GM12878 (cell line): ENCODE data around the gene TCF7. TPM values are rescaled to one million over a fixed set of nuclear protein-coding genes. Genes with fewer than 3 reads are reported as not detected.

Experiments used
- ATAC-seq: fragments of 200-7000 bp; cut with Tn5 transposase; 3 replicates; pipeline ENCODE4 v1.9.1; 2020; ENCODE audit warnings: mild to moderate bottlenecking, moderate library complexity
- BruUV-seq: library from RNA; stranded (reverse); fragments of 400-500 nt; replicated peaks from 2 replicates; lab custom pipeline; 2021; lab: Mats Ljungman, UMichigan
- CTCF ChIA-PET: fragments of 300-600 bp; sonication (Branson Sonifier 250); formaldehyde crosslinking; extraction: SDS; loops from one replicate; lab custom pipeline; 2021; ENCODE audit warnings: inconsistent platforms; lab: Yijun Ruan, JAX
- POLR2A ChIA-PET: fragments of 350-600 bp; formaldehyde crosslinking; extraction: SDS; loops from one replicate; lab custom pipeline; 2021; ENCODE audit warnings: inconsistent platforms; lab: Charles Lee
- RAD21 ChIA-PET: fragments of 300-600 bp; sonication (Branson Sonifier 250); formaldehyde crosslinking; loops from one replicate; lab custom pipeline; 2023; ENCODE audit warnings: antibody characterized with exemption; ENCODE audit not compliant: unreplicated experiment; lab: Charles Lee
- SMC1A ChIA-PET: fragments of 300-600 bp; sonication (Branson Sonifier 250); formaldehyde crosslinking; loops from one replicate; lab custom pipeline; 2023; ENCODE audit not compliant: unreplicated experiment, uncharacterized antibody; lab: Charles Lee
- DNase-seq: peaks from one replicate; pipeline ENCODE4 v3.0.0-alpha.2; 2011; ENCODE audit warnings: low read depth, low spot score
- FAIRE-seq: peaks from 3 replicates; lab custom pipeline; 2011; peaks lifted over from hg19 to GRCh38; lab: Jason Lieb, UNC
- H2AFZ ChIP-seq: 2 replicates; pipeline ENCODE4 v1.6.0; 2011; ENCODE audit warnings: low read depth, low read length, control low read depth; ENCODE audit not compliant: control insufficient read depth
- H3K27ac ChIP-seq: 2 replicates; pipeline ENCODE4 v1.5.1; 2011; ENCODE audit warnings: control low read depth; ENCODE audit not compliant: control insufficient read depth, insufficient read depth
- H3K27me3 ChIP-seq, 2 experiments: replicated peaks in 1 of 2; 2 replicates each; pipeline versions ENCODE4 v1.6.0 to v1.6.1; 2011; ENCODE audit warnings: low read length in 1 of 2; ENCODE audit not compliant: control insufficient read depth in 2 of 2, insufficient read depth in 2 of 2
- H3K36me3 ChIP-seq, 2 experiments: 2 replicates each; pipeline ENCODE4 v1.5.1; 2011; ENCODE audit warnings: low read length in 1 of 2; ENCODE audit not compliant: control insufficient read depth in 2 of 2, insufficient read depth in 2 of 2
- H3K4me1 ChIP-seq: 2 replicates; pipeline ENCODE4 v1.6.1; 2011; ENCODE audit warnings: mild to moderate bottlenecking, low read length, moderate library complexity, mixed read lengths; ENCODE audit not compliant: control insufficient read depth, insufficient read depth
- H3K4me2 ChIP-seq: 2 replicates; pipeline ENCODE4 v1.6.0; 2011; ENCODE audit warnings: control low read depth; ENCODE audit not compliant: control insufficient read depth, insufficient read depth
- H3K4me3 ChIP-seq: fragments of 200-600 bp; sonication (generic); 2 replicates; pipeline ENCODE4 v1.5.1; 2016
- H3K79me2 ChIP-seq: 2 replicates; pipeline ENCODE4 v1.6.0; 2011; ENCODE audit warnings: low read length; ENCODE audit not compliant: control insufficient read depth, insufficient read depth
- H3K9ac ChIP-seq: 2 replicates; pipeline ENCODE4 v1.8.0; 2011; ENCODE audit warnings: low read length, control low read depth, mixed read lengths; ENCODE audit not compliant: control insufficient read depth, insufficient read depth
- H3K9me3 ChIP-seq: replicated peaks from 3 replicates; pipeline ENCODE4 v1.5.1; 2011; ENCODE audit warnings: mild to moderate bottlenecking, low read length; ENCODE audit not compliant: control insufficient read depth, insufficient read depth
- H4K20me1 ChIP-seq: 2 replicates; pipeline ENCODE4 v1.6.0; 2011; ENCODE audit not compliant: control insufficient read depth, insufficient read depth
- BACH1 ChIP-seq: fragments of 450-650 bp; IDR thresholded peaks from 2 replicates; pipeline ENCODE4 v1.6.1; 2017; ENCODE audit warnings: mild to moderate bottlenecking, borderline replicate concordance
- BCL3 ChIP-seq: IDR thresholded peaks from 2 replicates; pipeline ENCODE4 v1.6.1; 2011; ENCODE audit warnings: borderline replicate concordance, low read depth, mild to moderate bottlenecking, moderate library complexity, low read length; ENCODE audit not compliant: insufficient read depth, poor library complexity, severe bottlenecking
- BHLHE40 ChIP-seq, 2 experiments: fragments of 450-650 bp in 1 of 2; IDR thresholded peaks; 2 replicates each; pipeline ENCODE4 v1.6.1; 2011 to 2017; ENCODE audit warnings: low read depth in 2 of 2, borderline replicate concordance in 1 of 2, improper control_type of control experiment in 1 of 2, low read length in 1 of 2, mild to moderate bottlenecking in 1 of 2
- DPF2 ChIP-seq: fragments of 450-650 bp; IDR thresholded peaks from 2 replicates; pipeline ENCODE4 v1.6.1; 2017; ENCODE audit warnings: mild to moderate bottlenecking
- EED ChIP-seq: sonication (generic); IDR thresholded peaks from 2 replicates; pipeline ENCODE4 v1.6.1; 2016; ENCODE audit warnings: antibody characterized with exemption, low read depth
- EP300 ChIP-seq, 2 experiments: fragments of 150-350 bp in 1 of 2; IDR thresholded peaks; 2 replicates each; pipeline ENCODE4 v1.6.1; 2011 to 2012; ENCODE audit warnings: low read depth in 2 of 2, low read length in 2 of 2, borderline replicate concordance in 1 of 2, improper control_type of control experiment in 1 of 2, inconsistent platforms in 1 of 2; ENCODE audit not compliant: control insufficient read depth in 1 of 2
- ESRRA ChIP-seq: IDR thresholded peaks from 2 replicates; pipeline ENCODE4 v1.6.1; 2012; ENCODE audit warnings: mild to moderate bottlenecking, low read length, improper control_type of control experiment
- IKZF1 ChIP-seq: fragments of 450-650 bp; conservative IDR thresholded peaks from 2 replicates; pipeline ENCODE4 v1.6.1; 2017; ENCODE audit warnings: antibody characterized with exemption, mild to moderate bottlenecking
- JUNB ChIP-seq: IDR thresholded peaks from 2 replicates; pipeline ENCODE4 v1.6.1; 2016; ENCODE audit warnings: antibody characterized with exemption, mild to moderate bottlenecking
- MEF2A ChIP-seq: IDR thresholded peaks from 2 replicates; pipeline ENCODE4 v1.6.1; 2011; ENCODE audit warnings: low read depth, mild to moderate bottlenecking, low read length, moderate library complexity; ENCODE audit not compliant: insufficient read depth
- MLLT1 ChIP-seq: fragments of 450-650 bp; IDR thresholded peaks from 2 replicates; pipeline ENCODE4 v1.6.1; 2016; ENCODE audit warnings: mild to moderate bottlenecking
- NFYB ChIP-seq: IDR thresholded peaks from 2 replicates; pipeline ENCODE4 v1.6.1; 2011; ENCODE audit warnings: low read depth, mild to moderate bottlenecking, low read length, improper control_type of control experiment, moderate library complexity; ENCODE audit not compliant: insufficient read depth
- NR2C1 ChIP-seq: fragments of 450-650 bp; IDR thresholded peaks from 2 replicates; pipeline ENCODE4 v1.6.1; 2017; ENCODE audit warnings: antibody characterized with exemption, mild to moderate bottlenecking, moderate library complexity
- POLR2A ChIP-seq: IDR thresholded peaks from 2 replicates; pipeline ENCODE4 v1.6.1; 2011; ENCODE audit warnings: low read depth, mild to moderate bottlenecking, low read length
- RCOR1 ChIP-seq: conservative IDR thresholded peaks from 2 replicates; pipeline ENCODE4 v1.6.1; 2012; ENCODE audit warnings: low read depth, low read length, improper control_type of control experiment
- RFX5 ChIP-seq: IDR thresholded peaks from 2 replicates; pipeline ENCODE4 v1.6.1; 2011; ENCODE audit warnings: low read depth, low read length, improper control_type of control experiment
- SMARCA5 ChIP-seq: fragments of 450-650 bp; IDR thresholded peaks from 2 replicates; pipeline ENCODE4 v1.6.1; 2017; ENCODE audit warnings: mild to moderate bottlenecking
- YY1 ChIP-seq: IDR thresholded peaks from 2 replicates; pipeline ENCODE4 v1.6.1; 2011; ENCODE audit warnings: low read depth, mild to moderate bottlenecking, low read length
- WGBS: methylation state at CpG from one replicate; pipeline ENCODE4 v1.1.6; 2016; ENCODE audit warnings: low lambda C conversion rate; ENCODE audit not compliant: insufficient replicate concordance, insufficient coverage; ENCODE audit errors: missing lambda C conversion rate; 5-methylcytosine and 5-hydroxymethylcytosine counted together
- in situ Hi-C: fragments of 300-500 bp; cut with MboI; formaldehyde crosslinking; loops from 9 replicates; pipeline ENCODE4 v1.14.3; 2018; ENCODE audit warnings: mixed read lengths
- intact Hi-C: fragments of 100-400 bp; cut with micrococcal nuclease; formaldehyde crosslinking; loops from one replicate; pipeline ENCODE4 v1.14.2; 2022; ENCODE audit not compliant: unreplicated experiment
- polyA plus RNA-seq, 11 experiments: library from polyadenylated mRNA; depleted of rRNA in 4 of 11; unstranded in 6 of 11; stranded (reverse) in 5 of 11; fragments of >200 nt; fragmentation: Nextera tagmentation in 4 of 11; fragmentation: Illumina TruSeq in 1 of 11; extraction: Ambion mirVana in 4 of 11; extraction: Trizol in 1 of 11; gene quantifications; 1 replicate in 1 of 11; 2 replicates in 10 of 11; pipeline versions ENCODE4 v1.2.1 to v1.2.3, GENCODE V29; 2011 to 2016; ENCODE audit warnings: inconsistent platforms in 2 of 11, missing spikeins in 2 of 11, low read depth in 1 of 11
- total RNA-seq, 4 experiments: library from RNA; depleted of rRNA in 3 of 4; stranded (reverse); fragments of >200 nt in 3 of 4; fragmentation: Illumina TruSeq in 1 of 4; extraction: Trizol in 1 of 4; gene quantifications; 2 replicates each; pipeline versions ENCODE4 v1.2.1 to v1.2.3, GENCODE V29; 2013 to 2021
- TF ChIP-seq, protein P1 (sequence below): fragments of 450-650 bp; IDR thresholded peaks from 2 replicates; pipeline ENCODE4 v1.6.1; 2017; ENCODE audit warnings: low read depth, mild to moderate bottlenecking, moderate library complexity

The TCF7 gene
- total and polyA plus RNA-seq, 10 of the 15 experiments (the other 5 are each of a cell fraction or from before 2014, with no cell fraction given), result 10.0 to 60.2 (median 23.6) TPM

DNA sequence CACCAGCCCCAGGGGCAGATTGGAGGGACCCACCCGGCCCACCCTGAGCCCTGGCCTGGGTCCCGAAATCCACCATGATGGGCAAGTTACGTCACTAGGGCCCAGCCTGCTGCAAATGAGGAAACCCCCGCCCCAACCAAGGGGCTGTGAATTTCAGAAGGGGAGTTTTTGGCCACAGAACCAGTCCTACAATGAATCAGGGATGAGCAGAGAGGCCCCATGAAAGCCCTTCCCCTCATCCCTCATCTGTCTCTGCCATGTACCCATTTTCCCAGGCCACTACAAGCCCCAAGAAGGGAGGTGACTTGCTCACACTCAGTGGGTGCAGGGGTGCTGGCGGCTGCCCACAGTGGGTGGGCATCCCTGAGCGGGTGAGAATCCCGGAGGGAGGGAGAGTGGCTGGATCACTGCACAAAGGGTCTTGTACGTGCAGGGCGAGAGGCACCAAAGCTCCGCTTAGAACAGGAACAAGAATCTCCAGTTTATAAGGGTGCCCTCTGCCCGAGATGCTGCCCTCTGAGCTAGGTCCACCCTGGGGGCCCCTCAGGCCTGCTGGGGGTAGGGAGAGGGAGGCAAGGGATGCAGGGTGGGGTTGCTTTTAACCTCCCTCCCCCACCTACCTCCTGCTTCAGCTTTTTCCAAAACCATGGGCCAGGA lies 10.4 kb upstream of the TCF7 start:
- POLR2A ChIA-PET, result interaction anchor here (0.8 to 1.3 kb wide), 4 partner anchors 34 to 73 kb away, joined by 3 to 6 read pairs (median 4); partner anchors contain the start of gene SKP1
- intact Hi-C loops, result loop anchor here (1.0 kb wide), 1 partner anchor 10 kb away; the partner anchor contains the start of gene TCF7
- Histone ChIP-seq H3K9ac (peak overlapping the region; percentile 27), H2AFZ (no peak overlapping the region), H3K4me2 (peak overlapping the region; percentile 43), H4K20me1 (peaks cover 2% of the 10 kb centered on the region; the same call in 1 of the 2 replicates), H3K9me3 (no peaks in the 10 kb centered on the region), H3K27me3 (no peaks in the 10 kb centered on the region), H3K4me3 (peak overlapping the region; percentile 38), H3K27ac (peak overlapping the region; percentile 77), H3K4me1 (peaks cover 62% of the 10 kb centered on the region), H3K36me3 (no peaks in the 10 kb centered on the region), H3K79me2 (0 out of 2 replicates have a peak, but pooled peaks cover 3% of the 10 kb centered on the region)
- CTCF ChIA-PET, result interaction anchor here (0.7 to 6.6 kb wide), 4 partner anchors 8 to 134 kb away, joined by 3 to 112 read pairs (median 54); partner anchors contain the start of gene TCF7
- FAIRE-seq, result peak; percentile 65
- 21% methylated on average over 10 of the region's 11 CpGs for WGBS
- RAD21 ChIA-PET, result interaction anchor here (0.9 to 2.4 kb wide), 5 partner anchors 18 to 43 kb away, joined by 3 to 7 read pairs (median 4); no protein-coding TSS in a partner anchor
- no TSS peak for BruUV-seq
- SMC1A ChIA-PET, result interaction anchor here (0.6 to 8.4 kb wide), 5 partner anchors 10 to 73 kb away, joined by 3 to 177 read pairs (median 5); partner anchors contain the start of gene TCF7
- in situ Hi-C loops, result loop anchor here (5.0 kb wide), 1 partner anchor 33 kb away; no protein-coding TSS in a partner anchor
- peak; percentile 20 for ATAC-seq
- DNase-seq, result no peak
- TF ChIP-seq POLR2A, result no peak
- TF ChIP-seq MLLT1, result peak; percentile 45
- TF ChIP-seq YY1, result peak; percentile 64; the same call in 1 of the 2 replicates
- peak in 1 of 2 experiments; percentile 63; a peak in 1 of 4 replicates for TF ChIP-seq EP300 (IDR thresholded peaks at IDR 0.05; ENCODE audit: borderline replicate concordance in 1 of 2, control insufficient read depth in 1 of 2, low read depth in 2 of 2, low read length in 2 of 2)
- no peak for TF ChIP-seq ESRRA
- peak; percentile 53 for TF ChIP-seq DPF2
- TF ChIP-seq RCOR1, result no peak
- TF ChIP-seq NFYB, result no peak
- no peak for TF ChIP-seq RFX5
- TF ChIP-seq SMARCA5, result peak; percentile 57
- TF ChIP-seq, protein P1, sequence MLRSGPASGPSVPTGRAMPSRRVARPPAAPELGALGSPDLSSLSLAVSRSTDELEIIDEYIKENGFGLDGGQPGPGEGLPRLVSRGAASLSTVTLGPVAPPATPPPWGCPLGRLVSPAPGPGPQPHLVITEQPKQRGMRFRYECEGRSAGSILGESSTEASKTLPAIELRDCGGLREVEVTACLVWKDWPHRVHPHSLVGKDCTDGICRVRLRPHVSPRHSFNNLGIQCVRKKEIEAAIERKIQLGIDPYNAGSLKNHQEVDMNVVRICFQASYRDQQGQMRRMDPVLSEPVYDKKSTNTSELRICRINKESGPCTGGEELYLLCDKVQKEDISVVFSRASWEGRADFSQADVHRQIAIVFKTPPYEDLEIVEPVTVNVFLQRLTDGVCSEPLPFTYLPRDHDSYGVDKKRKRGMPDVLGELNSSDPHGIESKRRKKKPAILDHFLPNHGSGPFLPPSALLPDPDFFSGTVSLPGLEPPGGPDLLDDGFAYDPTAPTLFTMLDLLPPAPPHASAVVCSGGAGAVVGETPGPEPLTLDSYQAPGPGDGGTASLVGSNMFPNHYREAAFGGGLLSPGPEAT, result peak; percentile 63; the same call in 1 of the 2 replicates
- peak; percentile 85 for TF ChIP-seq BCL3
- no peak for TF ChIP-seq BACH1
- 0 out of 2 replicates have a peak, but pooled peaks have one; percentile 44 for TF ChIP-seq MEF2A
- peak; percentile 84 for TF ChIP-seq EED
- no peak for TF ChIP-seq NR2C1
- peak; percentile 55 for TF ChIP-seq IKZF1
- TF ChIP-seq BHLHE40 (IDR thresholded peaks at IDR 0.05; ENCODE audit: borderline replicate concordance in 1 of 2, low read depth in 2 of 2, low read length in 1 of 2), result 0 out of 4 replicates have a peak, but pooled peaks of 1 of the 2 experiments have one; percentile 1
- TF ChIP-seq JUNB, result peak; percentile 67
